Testis (tissue), 2 donors: ENCODE results near the gene TUT7.

ENCODE experiments used
- CTCF ChIP-seq, 3 experiments: fragments of 450-650 bp in 2 of 3; fragments of 200-600 bp in 1 of 3; sonication (generic) in 1 of 3; IDR thresholded peaks; one replicate each; pipeline ENCODE4 v1.5.1; 2016 to 2019; ENCODE audit warnings: antibody characterized with exemption in 3 of 3, mild to moderate bottlenecking in 2 of 3, moderate library complexity in 1 of 3
- POLR2A ChIP-seq: fragments of 450-650 bp; IDR thresholded peaks from one replicate; pipeline ENCODE4 v1.6.1; 2017; ENCODE audit warnings: antibody characterized with exemption, mild to moderate bottlenecking, moderate library complexity

DNA sequence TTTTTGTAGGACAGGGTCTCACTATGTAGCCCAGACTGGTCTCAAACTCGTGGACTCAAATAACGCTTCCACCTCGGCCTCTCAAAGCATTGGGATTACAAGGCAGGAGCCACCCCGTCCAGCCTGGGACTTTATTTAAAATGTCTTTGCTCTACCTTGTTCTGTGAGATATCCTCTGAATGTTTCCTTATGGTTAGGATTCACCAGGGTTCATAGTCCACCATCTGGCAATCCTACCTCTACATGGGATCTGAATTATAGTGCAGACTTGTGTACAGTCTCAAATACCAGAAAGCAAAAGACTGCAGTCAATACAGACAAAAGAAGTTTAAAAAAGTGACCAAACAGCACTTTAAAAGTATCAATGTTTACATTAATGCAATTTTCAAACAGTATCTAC, 82.0 kb downstream of the TUT7 start:
- TF ChIP-seq CTCF (IDR thresholded peaks at IDR 0.05) (no peak), POLR2A (no peak)
